ENCODE data around the gene ATP5F1D.
A peak's percentile ranks its signal among the peaks of the same experiment; 100 is the strongest.

Gene ATP5F1D

GRCh38 chr19:1251330-1252220 is 10.0 kb downstream of the ATP5F1D start:
- DNase-seq (ENCODE audit: low read depth), result peak; percentile 81
- peak overlapping the region; percentile 78 for H3K4me3 ChIP-seq (ENCODE audit: low read depth, low read length)

GRCh38 chr19:1252221-1252820 is 10.8 kb downstream of the ATP5F1D start:
- peak; percentile 90 for DNase-seq (ENCODE audit: low read depth)
- H3K4me3 ChIP-seq (ENCODE audit: low read depth, low read length), result peak overlapping the region; percentile 78
- no peak for TF ChIP-seq CTCF (conservative IDR thresholded peaks at IDR 0.05; ENCODE audit: low read depth, low read length)

More at GRCh38 chr19:1251330-1252220, 10.0 kb downstream of the ATP5F1D start:
- TF ChIP-seq CTCF (conservative IDR thresholded peaks at IDR 0.05; ENCODE audit: low read depth, low read length), result no peak

GRCh38 chr19:1252821-1253513 is 11.4 kb downstream of the ATP5F1D start:
- peak overlapping the region; percentile 78 for H3K4me3 ChIP-seq (ENCODE audit: low read depth, low read length)
- TF ChIP-seq CTCF (conservative IDR thresholded peaks at IDR 0.05; ENCODE audit: low read depth, low read length), result no peak
- peak; percentile 99 for DNase-seq (ENCODE audit: low read depth)

GRCh38 chr19:1253514-1254080 is 12.0 kb downstream of the ATP5F1D start:
- H3K4me3 ChIP-seq (ENCODE audit: low read depth, low read length), result peak overlapping the region; percentile 78
- TF ChIP-seq CTCF (conservative IDR thresholded peaks at IDR 0.05; ENCODE audit: low read depth, low read length), result no peak
- peak; percentile 94 for DNase-seq (ENCODE audit: low read depth)

GRCh38 chr19:1254081-1254527 is 12.6 kb downstream of the ATP5F1D start:
- H3K4me3 ChIP-seq (ENCODE audit: low read depth, low read length), result peak overlapping the region; percentile 78
- no peak for TF ChIP-seq CTCF (conservative IDR thresholded peaks at IDR 0.05; ENCODE audit: low read depth, low read length)
- peak; percentile 35 for DNase-seq (ENCODE audit: low read depth)

GRCh38 chr19:1254530-1255185 is 13.1 kb downstream of the ATP5F1D start:
- no peak overlapping the region for H3K4me3 ChIP-seq (ENCODE audit: low read depth, low read length)
- no peak for TF ChIP-seq CTCF (conservative IDR thresholded peaks at IDR 0.05; ENCODE audit: low read depth, low read length)

More at GRCh38 chr19:1254530-1255185, 13.1 kb downstream of the ATP5F1D start:
- DNase-seq (ENCODE audit: low read depth), result no peak
